Stimulated activated CD4-positive, alpha-beta T cell treated with anti-CD3 and anti-CD28 coated beads, TNF-alpha, amount 100 ng/mL, for 48 hours (primary cell): ENCODE measurements around the gene CCDC175.

Experiments
- DNase-seq, 3 donors: peaks; one replicate each; pipeline ENCODE4 v3.0.0-alpha.2; 2020; ENCODE audit warnings: low read depth in 3 of 3

Gene CCDC175

GRCh38 chr14:59540852-59541251 is 35.8 kb downstream of the CCDC175 start:
- no peak for DNase-seq

GRCh38 chr14:59538936-59539335 is 37.7 kb downstream of the CCDC175 start:
- no peak for DNase-seq

- no peak for DNase-seq
These were observed 39.1 kb downstream of the CCDC175 start for GRCh38 chr14:59537476-59537875.

- no peak for DNase-seq
These were observed 42.1 kb downstream of the CCDC175 start for GRCh38 chr14:59534361-59534987.

- no peak for DNase-seq
These were observed 44.2 kb downstream of the CCDC175 start for GRCh38 chr14:59532419-59532818.

GRCh38 chr14:59530349-59530748 is 46.3 kb downstream of the CCDC175 start:
- no peak for DNase-seq

- no peak for DNase-seq
These were observed 47.4 kb downstream of the CCDC175 start for GRCh38 chr14:59529189-59529588.

GRCh38 chr14:59520224-59520623 is 56.4 kb downstream of the CCDC175 start:
- DNase-seq, result no peak

GRCh38 chr14:59511916-59512575 is 64.6 kb downstream of the CCDC175 start:
- no peak for DNase-seq

GRCh38 chr14:59510966-59511365 is 65.6 kb downstream of the CCDC175 start:
- no peak for DNase-seq

GRCh38 chr14:59510001-59510400 is 66.6 kb downstream of the CCDC175 start:
- DNase-seq, result no peak

GRCh38 chr14:59509101-59509500 is 67.5 kb downstream of the CCDC175 start:
- no peak for DNase-seq

GRCh38 chr14:59507752-59508103 is 68.9 kb downstream of the CCDC175 start:
- no peak for DNase-seq

- peak in 2 of 3 donors; percentile 14 to 21 for DNase-seq
These were observed 69.4 kb downstream of the CCDC175 start for GRCh38 chr14:59507063-59507751.

- no peak for DNase-seq
These were observed 73.4 kb downstream of the CCDC175 start for GRCh38 chr14:59503256-59503655.

GRCh38 chr14:59500732-59501131 is 75.9 kb downstream of the CCDC175 start:
- DNase-seq, result no peak

- no peak for DNase-seq
These were observed 84.2 kb downstream of the CCDC175 start for GRCh38 chr14:59492384-59492783.

GRCh38 chr14:59490756-59491155 is 85.9 kb downstream of the CCDC175 start:
- no peak for DNase-seq

GRCh38 chr14:59484639-59485175 is 91.9 kb downstream of the CCDC175 start:
- no peak for DNase-seq

GRCh38 chr14:59483819-59484638 is 92.6 kb downstream of the CCDC175 start, which contains the start of the genes JKAMP and L3HYPDH:
Gene JKAMP, plus strand, starts transcription at chr14:59484517. Its CDS starts 73 bp downstream, at chr14:59484590.
Gene L3HYPDH, minus strand, starts transcription at chr14:59484408. Its CDS starts 92 bp downstream, at chr14:59484316.
- peak; percentile 92 to 98 (median 97) for DNase-seq

GRCh38 chr14:59483363-59483762 is 93.2 kb downstream of the CCDC175 start:
- no peak for DNase-seq
